Measurements from ENCODE around the gene MAP3K14.

Gene MAP3K14

DNA sequence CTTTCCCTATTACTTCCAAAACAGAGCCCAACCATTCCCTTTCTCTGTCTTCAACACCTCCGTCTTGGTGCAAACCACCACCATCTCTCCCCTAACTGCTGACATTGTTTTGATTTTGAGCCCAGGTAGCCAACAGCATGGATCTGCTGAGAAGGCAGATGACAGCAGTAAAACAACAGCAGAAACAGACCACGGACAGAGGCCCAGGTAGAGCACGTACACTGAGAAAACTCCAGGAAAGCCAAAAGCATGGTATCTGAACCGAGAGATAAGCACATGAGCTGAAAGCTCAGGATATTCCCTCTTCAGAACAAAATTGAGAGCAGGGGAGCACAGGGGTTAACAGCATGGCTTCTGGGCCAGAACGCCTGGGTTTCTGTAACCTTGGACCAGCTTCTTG lies 18.9 kb upstream of the MAP3K14 start:
- Histone ChIP-seq H3K4me3 (ENCODE audit: low read length) (no peak overlapping the region), H4K20me1 (ENCODE audit: insufficient read depth, low read length) (no peaks in the 10 kb centered on the region), H3K4me1 (ENCODE audit: low read length) (no peaks in the 10 kb centered on the region), H3K79me2 (ENCODE audit: low read length) (no peaks in the 10 kb centered on the region), H2AFZ (ENCODE audit: low read length) (no peak overlapping the region), H3K4me2 (ENCODE audit: low read depth, low read length) (no peak overlapping the region), H3K36me3 (replicated peaks; ENCODE audit: insufficient read depth, low read length) (no peaks in the 10 kb centered on the region), H3K27ac (ENCODE audit: low read length) (no peak overlapping the region), H3K9me2 (replicated peaks; ENCODE audit: insufficient read depth, low read length) (no peaks in the 10 kb centered on the region), H3K9me3 (replicated peaks; ENCODE audit: insufficient read depth, low read length) (no peaks in the 10 kb centered on the region), H3K9ac (ENCODE audit: low read length) (no peak overlapping the region), H3K27me3 (replicated peaks; ENCODE audit: insufficient read depth, low read length) (no peaks in the 10 kb centered on the region), H3F3A (ENCODE audit: insufficient read depth, low read length) (no peaks in the 10 kb centered on the region)
- DNase-seq: no peak
- TF ChIP-seq EZH2phosphoT487 (IDR thresholded peaks at IDR 0.05; ENCODE audit: low read length) (no peak), EZH2 (optimal IDR thresholded peaks at IDR 0.05; ENCODE audit: low read depth, low read length) (no peak)
- TF ChIP-seq, protein P1, sequence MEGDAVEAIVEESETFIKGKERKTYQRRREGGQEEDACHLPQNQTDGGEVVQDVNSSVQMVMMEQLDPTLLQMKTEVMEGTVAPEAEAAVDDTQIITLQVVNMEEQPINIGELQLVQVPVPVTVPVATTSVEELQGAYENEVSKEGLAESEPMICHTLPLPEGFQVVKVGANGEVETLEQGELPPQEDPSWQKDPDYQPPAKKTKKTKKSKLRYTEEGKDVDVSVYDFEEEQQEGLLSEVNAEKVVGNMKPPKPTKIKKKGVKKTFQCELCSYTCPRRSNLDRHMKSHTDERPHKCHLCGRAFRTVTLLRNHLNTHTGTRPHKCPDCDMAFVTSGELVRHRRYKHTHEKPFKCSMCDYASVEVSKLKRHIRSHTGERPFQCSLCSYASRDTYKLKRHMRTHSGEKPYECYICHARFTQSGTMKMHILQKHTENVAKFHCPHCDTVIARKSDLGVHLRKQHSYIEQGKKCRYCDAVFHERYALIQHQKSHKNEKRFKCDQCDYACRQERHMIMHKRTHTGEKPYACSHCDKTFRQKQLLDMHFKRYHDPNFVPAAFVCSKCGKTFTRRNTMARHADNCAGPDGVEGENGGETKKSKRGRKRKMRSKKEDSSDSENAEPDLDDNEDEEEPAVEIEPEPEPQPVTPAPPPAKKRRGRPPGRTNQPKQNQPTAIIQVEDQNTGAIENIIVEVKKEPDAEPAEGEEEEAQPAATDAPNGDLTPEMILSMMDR (IDR thresholded peaks at IDR 0.05; ENCODE audit: low read length): no peak

DNA sequence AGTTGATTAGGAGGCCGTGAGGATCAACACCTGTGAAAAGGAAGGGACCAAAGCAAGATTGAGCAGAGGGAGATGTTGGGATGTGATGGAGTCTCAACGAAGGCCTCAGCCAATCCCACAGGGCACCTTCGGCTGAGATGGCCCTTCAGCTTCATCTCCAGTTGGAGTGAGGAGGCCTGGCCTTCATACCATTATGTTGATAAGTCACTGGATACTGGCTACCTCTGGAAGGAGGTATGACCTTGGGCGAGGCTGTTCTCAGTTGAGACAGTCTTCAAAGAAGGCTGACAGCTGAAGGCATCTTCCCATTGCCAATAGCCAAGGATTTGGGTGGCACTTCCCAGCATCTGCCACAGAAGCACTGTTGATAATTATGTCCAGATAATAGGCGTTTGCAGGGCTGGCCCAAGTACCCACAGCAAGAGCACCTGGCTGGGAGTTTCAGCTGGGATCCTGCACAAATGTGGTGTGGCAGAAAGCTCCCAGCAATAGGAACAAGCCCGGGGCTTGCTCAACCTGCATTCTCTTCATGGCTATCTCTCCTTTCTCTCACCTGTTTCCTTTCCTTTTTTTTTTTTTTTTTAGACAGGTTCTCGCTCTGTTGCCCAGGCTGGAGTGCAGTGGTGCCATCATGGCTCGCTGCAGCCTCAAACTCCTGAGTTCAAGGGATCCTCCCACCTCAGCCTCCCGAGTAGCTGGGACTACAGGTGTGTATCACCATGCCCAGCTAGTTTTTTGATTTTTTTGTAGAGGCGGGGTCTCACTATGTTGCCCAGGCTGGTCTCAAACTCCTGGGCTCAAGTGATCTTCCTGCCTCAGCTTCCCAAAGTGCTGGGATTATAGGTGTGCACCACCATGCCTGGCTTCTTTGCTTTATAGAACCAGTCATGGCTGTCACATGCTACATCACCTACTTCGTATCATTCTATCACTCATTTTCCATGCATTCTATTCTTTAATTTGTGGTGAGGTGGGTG lies 18.2 kb upstream of the MAP3K14 start:
- no peak for DNase-seq
- Histone ChIP-seq H3K9ac (ENCODE audit: low read length) (no peak overlapping the region), H3K27me3 (replicated peaks; ENCODE audit: insufficient read depth, low read length) (no peaks in the 10 kb centered on the region), H3K4me3 (ENCODE audit: low read length) (no peak overlapping the region), H3K9me3 (replicated peaks; ENCODE audit: insufficient read depth, low read length) (no peaks in the 10 kb centered on the region), H4K20me1 (ENCODE audit: insufficient read depth, low read length) (no peaks in the 10 kb centered on the region), H3K4me2 (ENCODE audit: low read depth, low read length) (no peak overlapping the region), H3F3A (ENCODE audit: insufficient read depth, low read length) (no peaks in the 10 kb centered on the region), H3K27ac (ENCODE audit: low read length) (no peak overlapping the region), H3K4me1 (ENCODE audit: low read length) (no peaks in the 10 kb centered on the region), H2AFZ (ENCODE audit: low read length) (no peak overlapping the region), H3K36me3 (replicated peaks; ENCODE audit: insufficient read depth, low read length) (no peaks in the 10 kb centered on the region), H3K9me2 (replicated peaks; ENCODE audit: insufficient read depth, low read length) (no peaks in the 10 kb centered on the region), H3K79me2 (ENCODE audit: low read length) (no peaks in the 10 kb centered on the region)
- no peak for TF ChIP-seq EZH2 (optimal IDR thresholded peaks at IDR 0.05; ENCODE audit: low read depth, low read length)
- TF ChIP-seq, protein P1 (IDR thresholded peaks at IDR 0.05; ENCODE audit: low read length): no peak
- no peak for TF ChIP-seq EZH2phosphoT487 (IDR thresholded peaks at IDR 0.05; ENCODE audit: low read length)

DNA sequence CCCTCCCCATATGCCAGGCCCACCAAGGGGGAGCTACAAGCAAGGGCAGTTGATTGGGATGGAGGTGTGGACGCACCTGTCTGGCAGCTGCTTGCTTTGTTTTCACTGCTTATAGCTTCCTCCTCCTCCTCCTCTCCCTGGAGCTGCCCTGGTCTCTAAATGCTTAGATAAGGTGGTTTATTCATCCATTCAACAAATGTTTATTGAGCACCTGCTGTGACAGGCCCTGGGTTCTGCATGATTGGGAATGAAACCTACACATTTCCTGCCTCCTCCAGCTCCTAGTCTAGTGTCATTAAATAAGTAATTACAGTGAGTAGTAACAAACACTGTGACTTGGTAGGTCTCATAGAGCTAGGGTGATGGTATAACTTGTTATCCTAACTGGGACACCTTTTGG lies 17.4 kb upstream of the MAP3K14 start:
- no peaks in the 10 kb centered on the region for H3F3A ChIP-seq (ENCODE audit: insufficient read depth, low read length)
- no peaks in the 10 kb centered on the region for H4K20me1 ChIP-seq (ENCODE audit: insufficient read depth, low read length)
- H3K36me3 ChIP-seq (replicated peaks; ENCODE audit: insufficient read depth, low read length): no peaks in the 10 kb centered on the region
- no peaks in the 10 kb centered on the region for H3K79me2 ChIP-seq (ENCODE audit: low read length)
- no peak overlapping the region for H3K4me2 ChIP-seq (ENCODE audit: low read depth, low read length)
- no peaks in the 10 kb centered on the region for H3K9me3 ChIP-seq (replicated peaks; ENCODE audit: insufficient read depth, low read length)
- no peak overlapping the region for H3K4me3 ChIP-seq (ENCODE audit: low read length)
- no peaks in the 10 kb centered on the region for H3K9me2 ChIP-seq (replicated peaks; ENCODE audit: insufficient read depth, low read length)
- H3K27me3 ChIP-seq (replicated peaks; ENCODE audit: insufficient read depth, low read length): no peaks in the 10 kb centered on the region
- no peak for DNase-seq
- H2AFZ ChIP-seq (ENCODE audit: low read length): no peak overlapping the region
- H3K27ac ChIP-seq (ENCODE audit: low read length): no peak overlapping the region
- no peaks in the 10 kb centered on the region for H3K4me1 ChIP-seq (ENCODE audit: low read length)
- H3K9ac ChIP-seq (ENCODE audit: low read length): no peak overlapping the region
- TF ChIP-seq EZH2 (optimal IDR thresholded peaks at IDR 0.05; ENCODE audit: low read depth, low read length) (no peak), EZH2phosphoT487 (IDR thresholded peaks at IDR 0.05; ENCODE audit: low read length) (no peak)
- TF ChIP-seq, protein P1 (IDR thresholded peaks at IDR 0.05; ENCODE audit: low read length): no peak

Data from MM.1S (cell line).